GM18502 (cell line): Measurements from ENCODE around the gene HDGFL2.

Experiments used
- ATAC-seq: cut with Tn5 transposase; IDR thresholded peaks from one replicate; pipeline ENCODE4 v1.9.1; 2021; ENCODE audit warnings: mild to moderate bottlenecking; ENCODE audit not compliant: unreplicated experiment, poor library complexity

Gene HDGFL2

GRCh38 chr19:4444765-4445741 is 27.0 kb upstream of the HDGFL2 start:
- no peak for ATAC-seq

DNA sequence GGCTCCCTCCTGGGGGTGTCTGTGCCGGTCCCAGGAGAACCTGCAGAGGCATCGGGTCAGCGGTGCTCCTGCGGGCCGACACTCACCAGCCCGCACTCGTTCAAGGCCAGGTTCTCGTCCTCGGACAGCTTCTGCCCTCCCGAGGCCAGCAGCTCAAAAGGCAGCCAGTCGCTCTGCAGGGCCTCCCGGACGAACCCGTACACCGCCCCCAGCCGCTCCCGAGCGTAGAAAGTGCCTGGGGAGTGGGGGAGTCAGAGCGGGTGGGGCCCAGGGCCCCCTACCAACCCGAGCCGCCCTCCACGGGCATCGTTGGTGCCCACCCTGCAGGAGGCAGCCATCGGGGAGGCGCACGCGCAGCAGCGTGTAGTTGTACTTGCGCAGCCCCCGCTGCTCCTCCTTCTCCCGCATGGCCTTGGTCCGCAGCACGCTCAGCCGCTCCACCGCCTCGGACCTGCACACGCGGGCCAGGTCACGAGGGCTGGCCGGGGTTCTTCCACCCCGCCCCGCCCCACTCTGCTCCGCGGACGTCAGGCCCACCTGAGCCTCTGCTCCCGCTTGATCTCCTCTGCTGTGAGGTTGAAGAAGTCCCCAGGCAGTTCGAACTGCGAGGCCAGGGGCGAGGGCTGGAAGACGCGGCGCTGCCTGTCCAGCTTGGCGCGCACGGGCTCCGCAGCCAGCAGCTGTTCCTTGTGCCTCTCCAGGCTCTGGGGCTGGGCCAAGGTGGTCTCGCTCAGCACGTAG is 26.0 kb upstream of the HDGFL2 start:
- ATAC-seq: no peak

GRCh38 chr19:4446704-4447200 is 25.3 kb upstream of the HDGFL2 start:
- no peak for ATAC-seq

DNA sequence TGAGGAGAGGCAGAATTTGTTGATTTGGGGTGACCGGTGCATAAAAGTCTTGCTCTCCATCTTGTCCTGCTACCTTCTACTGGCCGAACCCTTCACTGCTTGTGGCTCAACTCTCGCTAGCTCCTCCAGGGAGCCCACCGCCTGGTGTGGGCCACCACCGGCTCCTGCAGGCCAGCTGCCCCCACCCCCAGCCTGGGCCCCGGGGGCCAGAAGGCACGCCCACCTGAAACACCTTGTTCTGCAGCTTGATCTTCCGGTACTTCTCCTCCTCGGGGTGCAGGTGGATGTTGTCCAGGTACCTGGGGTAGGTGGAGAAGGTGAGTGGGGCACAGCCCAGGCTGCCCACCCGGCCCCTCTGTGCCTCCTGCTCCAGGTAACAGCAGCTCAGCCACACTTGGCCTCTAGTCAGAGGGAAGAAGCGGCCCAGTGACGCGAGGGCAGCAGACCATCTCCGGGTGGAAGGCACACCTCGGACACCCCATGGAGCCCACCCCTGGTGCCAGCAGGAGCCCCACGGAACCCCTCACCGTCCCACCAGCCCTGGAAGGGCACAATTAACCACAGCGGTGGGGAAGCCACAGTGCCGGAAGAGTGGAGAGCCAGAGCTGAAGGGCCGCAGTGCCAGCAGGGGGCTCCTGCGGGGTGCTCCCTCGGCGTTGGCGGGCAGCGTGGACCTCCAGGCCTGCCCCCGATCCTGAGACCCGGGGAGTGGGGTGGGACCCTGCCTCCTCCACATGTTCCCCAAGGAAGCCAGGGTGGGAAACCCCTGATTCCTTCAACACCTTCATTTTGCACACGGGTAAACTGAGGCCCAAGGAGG is 24.6 kb upstream of the HDGFL2 start:
- ATAC-seq: no peak

DNA sequence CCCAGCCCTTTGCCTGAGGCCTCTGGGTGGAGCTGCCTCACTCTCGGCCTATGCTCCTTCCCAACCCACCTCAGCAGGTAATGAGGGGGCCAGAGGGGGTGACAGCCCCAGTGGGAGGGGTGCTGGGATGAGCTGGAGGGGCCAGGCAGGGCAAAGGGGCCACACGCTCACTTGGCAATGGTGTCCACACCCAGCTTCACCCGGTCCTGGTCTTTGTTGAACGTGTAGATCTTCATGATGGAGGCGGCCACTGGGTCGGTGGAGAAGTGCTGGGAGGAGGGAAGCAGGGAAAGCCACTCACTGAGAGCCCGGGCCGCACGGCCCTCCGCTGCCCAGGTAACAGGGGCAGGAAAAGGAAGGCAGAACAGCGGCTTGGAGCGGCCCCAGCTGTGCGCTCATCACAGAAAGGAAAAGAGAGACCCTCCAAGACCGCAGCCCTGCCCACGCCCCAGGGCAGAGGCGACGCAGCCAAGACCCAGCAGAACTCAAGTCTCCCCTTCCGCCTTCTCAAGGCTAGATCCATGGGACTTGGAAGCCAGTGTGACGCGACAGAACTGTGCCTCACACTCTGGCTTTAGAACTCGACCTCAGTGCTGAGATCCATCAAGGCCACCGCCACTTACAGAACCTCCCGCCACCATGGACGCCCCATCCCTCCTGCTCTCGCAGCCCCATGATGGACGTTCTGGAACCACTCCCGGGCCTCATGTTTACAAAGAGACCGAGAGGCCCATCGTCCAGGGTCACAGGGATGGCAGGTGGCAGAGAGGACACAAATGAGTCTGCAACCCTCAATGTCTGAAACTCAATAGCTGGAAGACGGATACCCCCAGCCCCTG is 23.7 kb upstream of the HDGFL2 start:
- ATAC-seq: no peak

GRCh38 chr19:4449022-4449638 is 23.0 kb upstream of the HDGFL2 start:
- ATAC-seq: no peak

DNA sequence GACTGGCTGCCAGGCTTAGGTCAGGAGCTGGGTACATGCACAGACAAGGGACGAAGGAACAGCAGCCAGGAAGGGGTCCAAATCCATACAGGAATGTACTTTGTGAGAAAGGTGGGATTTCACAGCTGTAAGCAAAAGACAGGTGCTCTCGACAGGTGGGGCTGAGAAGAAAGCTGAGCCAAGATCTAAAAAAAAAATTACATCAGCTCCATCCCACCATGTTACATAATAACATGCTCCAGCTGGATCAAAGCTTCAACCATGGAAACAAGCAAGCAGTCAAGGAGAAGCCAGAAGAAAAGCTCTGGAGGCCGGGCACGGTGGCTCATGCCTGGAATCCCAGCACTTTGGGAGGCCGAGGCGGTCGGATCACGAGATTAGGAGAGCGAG is 22.5 kb upstream of the HDGFL2 start:
- ATAC-seq: no peak

DNA sequence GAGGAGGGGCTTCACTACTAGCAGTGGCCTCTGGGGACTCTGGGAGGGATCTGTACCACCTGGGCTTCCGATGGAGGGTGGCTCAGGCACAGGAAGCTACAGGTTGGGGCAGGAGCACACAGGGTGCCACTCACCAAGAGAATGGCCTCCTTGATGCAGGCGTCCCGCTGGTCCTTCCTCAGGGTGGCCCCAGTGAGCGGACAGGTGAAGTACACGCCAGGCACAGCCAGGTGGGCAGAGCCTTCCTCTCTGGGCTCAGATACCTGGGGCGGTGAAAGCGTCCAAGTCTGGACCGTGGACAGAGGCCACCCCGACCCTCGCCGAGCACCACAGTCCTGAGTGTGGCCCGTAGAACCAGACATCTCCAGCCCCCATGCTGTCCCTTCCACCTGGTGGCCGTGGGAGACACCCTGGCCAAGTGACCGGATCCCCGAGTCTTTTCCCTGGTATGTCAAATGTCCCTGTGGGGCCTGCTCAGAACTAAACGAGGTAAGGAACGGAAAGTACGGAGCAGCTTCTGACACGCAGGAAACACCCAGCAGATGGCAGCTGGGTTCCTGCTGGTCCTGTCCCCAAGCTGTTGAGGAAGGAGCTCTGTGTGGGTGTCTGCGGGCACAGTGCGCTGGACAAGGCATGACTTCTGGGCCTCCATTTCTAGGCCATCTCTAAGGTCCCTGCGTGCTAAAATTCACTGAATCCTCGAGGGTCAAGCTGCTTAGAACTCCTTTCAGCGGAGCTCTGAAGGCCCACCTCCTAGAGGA is 19.7 kb upstream of the HDGFL2 start:
- ATAC-seq: no peak

DNA sequence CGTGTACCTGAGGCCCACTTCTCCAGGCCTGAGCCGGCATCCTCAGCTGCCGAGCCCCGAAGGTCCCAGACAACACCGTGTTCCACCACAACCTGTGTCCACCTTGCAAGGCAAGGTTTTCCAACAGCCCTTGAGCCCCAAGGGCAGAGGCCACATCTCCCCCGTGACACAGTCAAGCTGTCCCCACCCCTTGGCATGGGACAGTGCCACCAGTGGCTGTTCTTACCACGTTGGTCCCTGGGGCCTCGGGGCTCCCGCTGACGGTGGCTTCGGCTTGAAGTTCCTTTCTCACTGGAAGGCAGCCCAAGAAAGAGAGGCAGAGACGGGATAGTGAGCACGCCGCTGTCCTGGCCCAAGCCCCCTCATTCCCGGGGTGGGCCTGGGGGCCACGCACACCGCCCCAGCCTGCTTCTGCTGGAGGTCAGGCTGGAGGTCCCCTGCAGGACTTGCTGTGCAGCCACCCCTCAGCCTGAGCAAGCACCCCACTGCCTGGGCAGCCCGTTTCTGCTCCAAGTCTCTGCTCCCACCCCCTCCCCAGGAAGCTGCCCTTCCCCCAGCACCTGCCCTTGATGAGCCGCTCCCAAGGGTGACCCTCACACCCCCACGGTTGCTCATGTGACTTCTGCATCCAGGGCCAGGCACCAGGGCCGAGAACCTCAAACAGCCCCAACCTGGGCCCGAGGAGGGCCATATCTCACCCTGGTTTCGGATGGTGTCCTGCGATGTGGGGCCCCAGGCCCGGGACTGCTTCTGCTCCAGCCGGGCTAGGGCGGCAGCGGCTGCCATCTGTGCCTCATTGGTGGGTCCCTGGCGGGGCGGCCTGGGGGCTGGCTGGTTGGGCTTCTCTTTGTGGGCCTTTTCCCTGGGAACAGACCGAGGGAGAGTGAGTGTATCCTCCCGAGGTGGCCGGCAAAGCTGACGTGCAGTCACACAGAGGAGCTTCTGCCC is 18.6 kb upstream of the HDGFL2 start:
- ATAC-seq: no peak

DNA sequence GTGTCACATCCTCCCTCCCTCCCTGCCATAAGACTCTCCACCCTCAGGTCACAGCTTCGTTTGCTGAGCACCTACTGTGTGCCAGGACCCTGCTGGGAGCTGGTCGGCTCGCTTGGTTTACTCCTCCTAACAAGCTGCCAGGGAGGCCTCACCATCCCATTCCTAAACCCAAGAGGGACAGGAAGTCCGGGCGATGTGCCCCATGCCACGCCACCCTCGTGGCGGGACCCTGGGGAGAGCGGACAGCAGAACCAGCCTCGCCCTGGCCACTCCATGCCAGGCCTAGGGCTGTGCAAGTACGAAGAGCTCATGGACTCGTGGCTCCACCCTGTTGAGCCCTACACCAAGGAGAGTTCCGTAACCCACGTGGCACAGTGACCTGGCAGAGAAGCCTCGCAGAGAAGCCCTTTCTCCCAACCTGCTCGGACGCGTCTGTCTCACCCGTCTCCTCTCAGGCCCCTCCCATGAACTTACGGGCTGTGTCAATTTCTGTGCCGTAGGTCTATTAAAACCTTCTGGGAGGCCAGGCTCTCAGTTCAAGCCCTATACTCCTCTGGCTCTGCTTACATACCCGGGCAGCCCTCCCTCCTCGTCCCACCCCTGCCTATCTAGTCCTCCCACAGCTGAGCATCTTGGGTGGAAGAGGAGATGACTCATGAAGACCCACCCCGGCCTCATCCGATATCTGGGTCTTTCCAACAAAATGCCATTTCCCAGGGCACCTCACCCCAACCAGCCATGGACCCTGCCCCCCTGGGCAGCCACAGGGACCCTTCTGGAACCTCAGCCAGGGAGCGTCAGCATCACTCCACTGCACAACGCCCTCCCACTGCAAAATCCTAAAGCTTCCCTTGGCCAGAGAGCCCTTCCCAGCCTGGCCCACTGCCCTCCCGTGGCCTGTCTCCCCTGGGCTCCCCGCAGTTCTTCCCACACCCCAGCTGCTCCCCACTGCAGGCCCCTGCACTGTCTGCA is 17.1 kb upstream of the HDGFL2 start:
- ATAC-seq: no peak

DNA sequence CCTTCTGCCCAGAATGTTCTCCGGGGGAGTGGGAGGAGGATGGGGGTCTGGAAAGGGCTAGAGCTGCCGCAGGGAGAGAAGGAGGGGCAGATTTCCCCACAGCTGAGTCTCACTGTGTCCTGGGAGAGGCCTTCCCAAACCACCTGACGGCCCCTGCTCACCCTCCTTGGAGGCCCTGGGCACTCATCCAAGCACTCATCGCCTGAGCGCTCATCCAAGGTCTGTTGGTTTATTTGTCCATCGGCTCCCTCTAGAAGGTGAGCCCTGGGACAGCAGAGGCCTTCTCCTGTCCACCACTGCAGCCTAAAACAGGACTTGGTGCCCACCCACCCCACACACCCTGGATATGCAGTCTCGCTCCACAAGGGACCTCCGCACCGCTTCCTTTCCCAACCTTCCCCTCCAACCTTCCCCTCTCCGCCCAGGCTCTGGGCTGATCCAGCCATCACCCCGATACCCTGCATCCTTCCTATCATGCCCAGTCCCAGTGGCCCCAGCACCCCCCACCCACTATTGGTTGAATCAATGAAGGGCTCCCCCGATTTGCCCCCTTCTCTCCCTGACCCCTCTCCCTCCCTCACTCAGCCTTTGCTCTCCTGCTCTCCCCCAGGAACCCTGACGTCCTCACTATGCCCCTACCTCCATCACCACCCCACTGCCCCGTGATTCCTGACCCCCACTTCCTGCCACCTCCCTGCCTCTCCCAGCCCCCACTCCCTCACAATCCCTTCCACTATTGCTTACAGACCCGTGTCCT is 16.2 kb upstream of the HDGFL2 start:
- no peak for ATAC-seq

- no peak for ATAC-seq
These were observed 15.6 kb upstream of the HDGFL2 start for GRCh38 chr19:4456476-4456842.

DNA sequence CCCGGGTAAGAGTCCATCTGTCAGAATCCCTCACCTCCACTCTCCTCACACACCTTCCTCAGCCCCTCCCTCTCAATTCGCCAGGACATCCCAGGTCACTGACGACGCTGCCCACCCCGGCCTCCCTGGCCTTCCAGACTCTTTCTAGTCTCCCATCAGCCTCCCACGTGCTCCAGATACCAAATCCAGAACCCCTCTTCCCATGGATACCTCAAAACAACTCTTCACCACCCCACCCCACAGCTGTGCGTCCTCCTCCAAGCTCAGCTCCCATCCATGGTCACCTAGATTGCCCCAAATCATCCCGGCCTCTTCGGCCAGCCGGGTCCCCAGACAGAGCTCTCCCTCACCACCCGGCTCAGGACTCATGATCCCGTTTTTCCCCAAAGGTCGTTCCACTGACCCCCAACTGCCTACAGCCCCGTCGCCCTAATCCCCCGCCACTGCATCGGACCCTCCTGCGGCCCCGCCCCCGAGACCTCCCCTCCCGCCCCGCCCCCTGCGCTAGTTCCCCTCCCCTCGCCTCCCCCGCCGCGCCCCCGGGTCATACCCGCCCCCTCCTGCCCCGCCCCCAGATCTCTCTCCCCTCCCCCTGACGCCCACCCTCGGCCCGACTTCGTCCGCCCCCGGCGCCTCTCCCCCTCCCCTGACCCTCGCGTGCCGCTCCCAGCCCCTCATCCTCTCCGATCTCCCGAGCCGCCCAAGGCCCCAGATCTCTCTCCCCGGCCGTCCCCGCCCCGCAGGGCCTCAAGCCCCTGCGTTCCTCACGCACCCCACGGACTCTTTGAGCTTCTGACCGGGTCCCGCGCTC is 15.0 kb upstream of the HDGFL2 start:
- ATAC-seq: no peak

DNA sequence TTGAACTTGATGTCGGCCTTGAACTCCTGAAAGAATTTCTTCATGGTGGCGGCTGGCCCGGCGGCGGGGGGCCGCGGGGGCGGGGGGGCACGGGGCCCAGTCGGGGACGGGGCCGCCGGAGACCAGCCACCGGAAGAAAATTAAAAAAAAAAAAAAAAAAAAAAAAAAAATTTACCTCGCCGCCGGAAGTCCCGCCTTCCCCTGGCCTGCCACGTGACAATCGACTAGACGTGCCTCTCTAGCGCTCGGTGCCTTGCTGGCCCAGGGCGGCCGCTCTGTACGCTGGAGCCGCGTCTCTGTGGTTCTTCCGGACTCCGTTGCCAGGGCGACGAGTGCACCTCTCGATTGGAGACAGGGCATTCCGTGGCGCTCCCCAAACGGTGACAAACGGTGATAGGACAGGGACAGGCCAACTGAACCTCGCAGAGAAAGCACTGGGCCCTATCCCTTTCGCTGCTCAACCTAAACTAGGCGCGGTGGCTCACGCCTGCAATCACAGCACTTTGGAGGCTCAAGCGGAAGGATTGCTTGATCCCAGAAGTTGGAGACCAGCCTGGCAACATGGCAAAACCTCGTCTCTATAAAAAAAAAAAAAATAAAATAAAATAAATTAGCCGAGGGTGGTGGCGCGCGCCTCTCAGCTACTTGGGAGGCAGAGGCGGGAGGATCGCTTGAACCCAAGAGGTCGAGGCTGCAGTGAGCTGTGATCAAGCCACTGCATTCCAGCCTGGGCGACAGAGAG is 14.3 kb upstream of the HDGFL2 start, which contains the start of gene UBXN6:
Gene UBXN6 (minus strand): TSS at position 141 of the 742 bp plus-strand sequence. CDS start 97 bp downstream, at position 44.
- ATAC-seq: peak; percentile 89
